Parathyroid adenoma (tissue), 2 donors: ENCODE data around the gene EFNA3.

Source experiments
- H2AFZ ChIP-seq: fragments of 300-600 bp; sonication (generic); one replicate; pipeline ENCODE4 v1.7.0; 2017; ENCODE audit warnings: antibody characterized with exemption, mild to moderate bottlenecking
- H3K27ac ChIP-seq: fragments of 300-600 bp; sonication (generic); one replicate; pipeline ENCODE4 v1.7.0; 2017
- H3K27me3 ChIP-seq: fragments of 300-600 bp; sonication (generic); one replicate; pipeline ENCODE4 v1.7.0; 2017; ENCODE audit warnings: low read length; ENCODE audit not compliant: control insufficient read depth, insufficient read depth
- H3K36me3 ChIP-seq: fragments of 300-600 bp; sonication (generic); one replicate; pipeline ENCODE4 v1.7.0; 2017; ENCODE audit warnings: low read length; ENCODE audit not compliant: control insufficient read depth, insufficient read depth
- H3K4me1 ChIP-seq: fragments of 300-600 bp; sonication (generic); one replicate; pipeline ENCODE4 v1.7.0; 2017; ENCODE audit warnings: control low read depth
- H3K4me2 ChIP-seq: fragments of 300-600 bp; sonication (generic); one replicate; pipeline ENCODE4 v1.7.0; 2017; ENCODE audit warnings: low read length
- H3K4me3 ChIP-seq: fragments of 300-600 bp; sonication (generic); one replicate; pipeline ENCODE4 v1.7.0; 2017; ENCODE audit warnings: low read depth, low read length
- H3K79me2 ChIP-seq: fragments of 300-600 bp; sonication (generic); one replicate; pipeline ENCODE4 v1.7.0; 2017; ENCODE audit warnings: control low read depth
- H3K9ac ChIP-seq: fragments of 300-600 bp; sonication (generic); one replicate; pipeline ENCODE4 v1.7.0; 2017; ENCODE audit warnings: mild to moderate bottlenecking
- H3K9me3 ChIP-seq: fragments of 300-600 bp; sonication (generic); one replicate; pipeline ENCODE4 v1.7.0; 2017; ENCODE audit warnings: low read length; ENCODE audit not compliant: control insufficient read depth
- CTCF ChIP-seq: fragments of 300-600 bp; sonication (generic); IDR thresholded peaks from one replicate; pipeline ENCODE4 v1.7.0; 2017; ENCODE audit warnings: antibody characterized with exemption, mild to moderate bottlenecking
- donor health status: primary hyperparathyroidism.

Gene EFNA3

GRCh38 chr1:155134880-155135414 is 56.3 kb downstream of the EFNA3 start:
- Histone ChIP-seq H3K27me3 (no peaks in the 10 kb centered on the region), H3K79me2 (no peaks in the 10 kb centered on the region), H3K4me1 (peaks cover 2% of the 10 kb centered on the region), H2AFZ (peak overlapping the region; percentile 86), H3K27ac (peak overlapping the region; percentile 98), H3K4me3 (peak overlapping the region; percentile 79), H3K9ac (no peak overlapping the region), H3K4me2 (peak overlapping the region; percentile 99), H3K36me3 (no peaks in the 10 kb centered on the region), H3K9me3 (no peaks in the 10 kb centered on the region)
- no peak for TF ChIP-seq CTCF

- no peaks in the 10 kb centered on the region for H3K4me1 ChIP-seq
- peak within 1 kb of the TSS; percentile 99 for H3K4me2 ChIP-seq
- H3K9me3 ChIP-seq: no peaks in the 10 kb centered on the region
- peak; percentile 11 for TF ChIP-seq CTCF
- no peaks in the 10 kb centered on the region for H3K36me3 ChIP-seq
- peak within 1 kb of the TSS; percentile 86 for H2AFZ ChIP-seq
- peak within 1 kb of the TSS; percentile 7 for H3K9ac ChIP-seq
- H3K27ac ChIP-seq: peak within 1 kb of the TSS; percentile 98
- H3K4me3 ChIP-seq: peak within 1 kb of the TSS; percentile 79
- H3K27me3 ChIP-seq: no peaks in the 10 kb centered on the region
- H3K79me2 ChIP-seq: no peaks in the 10 kb centered on the region
Measured at GRCh38 chr1:155135415-155136028, 56.9 kb downstream of the EFNA3 start, which contains the start of gene SLC50A1. Gene SLC50A1 (plus strand): TSS chr1:155135852. CDS start chr1:155135912, 60 bp downstream.

- Histone ChIP-seq H3K9me3 (no peaks in the 10 kb centered on the region), H3K79me2 (no peaks in the 10 kb centered on the region), H2AFZ (no peak overlapping the region), H3K27me3 (no peaks in the 10 kb centered on the region), H3K4me1 (no peaks in the 10 kb centered on the region), H3K36me3 (no peaks in the 10 kb centered on the region), H3K9ac (no peak overlapping the region), H3K4me3 (peak overlapping the region; percentile 79), H3K27ac (peak overlapping the region; percentile 29), H3K4me2 (peak overlapping the region; percentile 57)
- TF ChIP-seq CTCF: no peak
Measured at GRCh38 chr1:155136748-155137147, 58.1 kb downstream of the EFNA3 start.
